IPS-15b (cell line): ENCODE results near the gene UBLCP1.
"Not testable (repeated sequence)": the region's sequence is repeated elsewhere in the genome, so short reads cannot be mapped to it uniquely, and the experiment has no call there.

Source experiments
- H3K27me3 ChIP-seq: one replicate; pipeline ENCODE4 v1.6.1; 2013; ENCODE audit warnings: low read length; ENCODE audit not compliant: control insufficient read depth, insufficient read depth
- H3K36me3 ChIP-seq: one replicate; pipeline ENCODE4 v1.6.1; 2013; ENCODE audit warnings: low read length; ENCODE audit not compliant: control insufficient read depth, insufficient read depth
- H3K4me1 ChIP-seq: one replicate; pipeline ENCODE4 v1.6.1; 2013; ENCODE audit warnings: mild to moderate bottlenecking, low read length; ENCODE audit not compliant: control insufficient read depth, insufficient read depth
- H3K4me3 ChIP-seq: one replicate; pipeline ENCODE4 v1.5.1; 2013; ENCODE audit warnings: low read depth, low read length
- H3K9ac ChIP-seq: one replicate; pipeline ENCODE4 v1.6.1; 2013; ENCODE audit warnings: low read depth, mild to moderate bottlenecking, low read length
- H3K9me3 ChIP-seq: one replicate; pipeline ENCODE4 v1.6.1; 2013; ENCODE audit warnings: mild to moderate bottlenecking, low read length; ENCODE audit not compliant: control insufficient read depth, insufficient read depth

The UBLCP1 gene

DNA sequence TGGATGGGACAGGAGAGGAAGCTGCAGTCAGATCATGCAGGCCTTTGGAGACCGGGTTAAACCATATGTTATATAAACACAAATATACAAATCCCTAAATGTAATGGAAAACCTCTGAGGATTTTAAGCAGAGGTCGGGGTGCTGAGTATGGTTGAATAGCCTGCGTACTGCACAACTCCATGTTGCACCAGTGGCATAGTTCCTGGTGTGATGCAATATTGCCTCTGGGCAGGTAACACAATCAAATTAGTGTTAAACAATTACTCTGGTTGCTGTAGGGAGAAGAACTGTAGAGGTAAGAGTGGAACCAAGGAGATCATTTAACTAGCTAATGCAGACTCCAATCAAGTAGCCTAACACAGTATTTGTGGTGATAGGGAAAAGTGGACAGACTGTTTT, 32.4 kb upstream of the UBLCP1 start:
- H3K4me1 ChIP-seq: peaks cover 3% of the 10 kb centered on the region
- no peak overlapping the region for H3K4me3 ChIP-seq
- H3K9ac ChIP-seq: no peak overlapping the region
- peaks cover 88% of the 10 kb centered on the region for H3K27me3 ChIP-seq
- H3K36me3 ChIP-seq: no peaks in the 10 kb centered on the region
- H3K9me3 ChIP-seq: no peaks in the 10 kb centered on the region

DNA sequence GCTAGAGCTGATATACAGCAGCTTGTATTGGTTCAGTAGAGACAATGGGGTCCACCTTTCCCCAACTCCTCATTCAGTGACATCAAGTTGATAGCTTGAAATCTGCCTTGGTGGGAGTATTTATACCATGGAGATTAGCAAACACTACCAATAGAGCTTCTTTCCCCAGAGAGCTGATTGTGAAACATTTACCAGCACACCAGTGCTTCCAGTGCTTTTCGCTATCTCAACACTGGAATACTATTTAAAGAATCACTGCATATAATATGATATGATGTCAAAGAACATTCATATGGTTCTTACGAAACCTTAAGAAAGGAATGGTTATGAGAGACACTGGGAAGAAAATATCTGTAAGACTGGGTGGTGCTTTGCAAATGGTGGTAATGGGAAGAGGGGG, 31.9 kb upstream of the UBLCP1 start:
- Histone ChIP-seq H3K9me3 (no peaks in the 10 kb centered on the region), H3K4me1 (peaks cover 3% of the 10 kb centered on the region), H3K36me3 (no peaks in the 10 kb centered on the region), H3K9ac (no peak overlapping the region), H3K27me3 (peaks cover 83% of the 10 kb centered on the region), H3K4me3 (no peak overlapping the region)

DNA sequence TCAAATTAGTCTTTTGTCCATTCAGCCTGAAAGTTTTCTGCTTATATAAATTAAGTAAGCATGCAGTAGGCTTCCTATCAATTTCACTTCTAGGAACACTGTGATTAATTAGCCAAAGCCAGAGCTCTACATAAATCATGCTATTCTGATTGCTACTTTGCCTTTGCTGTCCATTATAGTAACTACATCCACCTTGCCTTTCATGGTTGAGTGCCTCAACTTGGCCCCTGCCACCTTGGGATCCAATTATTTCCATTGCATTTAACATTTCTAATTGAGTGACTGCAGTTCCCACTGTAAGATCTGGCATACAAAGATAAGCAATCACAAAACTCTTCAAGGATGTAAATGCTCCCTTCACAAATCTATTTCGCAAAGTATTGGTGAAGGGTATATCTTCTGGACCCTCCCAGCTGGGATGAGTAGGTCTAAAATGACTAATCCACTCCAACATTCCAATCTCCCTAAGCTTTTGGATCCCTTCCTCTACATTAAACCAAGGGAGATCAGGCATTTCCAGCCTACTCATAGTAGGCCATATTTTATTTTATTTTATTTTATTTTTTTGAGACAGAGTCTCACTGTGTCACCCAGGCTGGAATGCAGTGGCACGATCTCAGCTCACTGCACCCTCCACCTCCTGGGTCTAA, 27.1 kb upstream of the UBLCP1 start:
- H3K4me1 ChIP-seq, H3K36me3 ChIP-seq, H3K9ac ChIP-seq, H3K9me3 ChIP-seq, H3K4me3 ChIP-seq: not testable (repeated sequence)
- H3K27me3 ChIP-seq: peaks cover 43% of the 10 kb centered on the region

- no peaks in the 10 kb centered on the region for H3K9me3 ChIP-seq
- no peaks in the 10 kb centered on the region for H3K36me3 ChIP-seq
- H3K9ac ChIP-seq: no peak overlapping the region
- H3K27me3 ChIP-seq: peaks cover 4% of the 10 kb centered on the region
- H3K4me1 ChIP-seq: no peaks in the 10 kb centered on the region
- H3K4me3 ChIP-seq: no peak overlapping the region
Observed at GRCh38 chr5:159240301-159240870, 22.7 kb upstream of the UBLCP1 start.

GRCh38 chr5:159241946-159242552, 21.0 kb upstream of the UBLCP1 start:
- no peaks in the 10 kb centered on the region for H3K9me3 ChIP-seq
- no peak overlapping the region for H3K9ac ChIP-seq
- no peak overlapping the region for H3K4me3 ChIP-seq
- no peaks in the 10 kb centered on the region for H3K36me3 ChIP-seq
- H3K27me3 ChIP-seq: peaks cover 4% of the 10 kb centered on the region
- no peaks in the 10 kb centered on the region for H3K4me1 ChIP-seq

DNA sequence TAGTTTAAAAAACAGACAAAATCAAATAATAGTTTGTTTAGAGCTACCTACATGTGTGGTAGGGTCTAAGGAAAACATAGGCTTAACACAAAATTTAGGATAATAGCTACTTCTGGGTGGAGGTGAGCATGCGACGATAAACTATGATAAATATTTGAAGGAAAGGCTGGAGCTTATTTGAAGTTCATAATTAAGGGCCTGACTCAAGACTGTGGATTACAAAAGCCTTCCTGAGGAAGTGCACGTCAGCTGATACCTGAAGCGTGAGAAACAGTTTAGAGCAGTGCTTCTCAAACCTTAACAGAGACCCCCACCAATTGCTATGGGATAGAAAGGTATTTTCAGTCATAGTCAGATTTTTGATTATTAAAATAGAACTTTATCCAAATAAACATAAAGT, 20.4 kb upstream of the UBLCP1 start:
- Histone ChIP-seq H3K36me3 (no peaks in the 10 kb centered on the region), H3K4me1 (no peaks in the 10 kb centered on the region), H3K9me3 (no peaks in the 10 kb centered on the region), H3K27me3 (peaks cover 4% of the 10 kb centered on the region), H3K9ac (no peak overlapping the region), H3K4me3 (no peak overlapping the region)

DNA sequence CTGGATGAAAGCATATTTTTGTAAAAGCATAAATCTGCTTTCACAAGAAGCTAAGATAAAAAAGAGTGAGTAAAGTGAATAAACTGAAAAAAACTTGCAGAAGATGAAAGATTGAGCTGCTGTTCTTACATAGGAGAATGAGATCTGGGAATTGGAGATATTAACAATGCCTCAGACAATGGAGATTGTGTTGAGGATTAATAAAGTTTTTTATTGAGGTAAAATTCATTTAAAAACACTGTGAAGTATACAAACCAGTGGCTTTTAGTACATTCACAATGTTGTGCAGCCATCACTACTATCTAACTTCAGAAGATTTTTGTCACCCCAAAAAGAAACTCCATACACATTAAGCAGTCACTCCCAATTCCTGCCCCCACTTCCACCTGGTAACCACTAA, 19.7 kb upstream of the UBLCP1 start:
- H3K4me3 ChIP-seq: no peak overlapping the region
- peaks cover 4% of the 10 kb centered on the region for H3K27me3 ChIP-seq
- H3K9me3 ChIP-seq: no peaks in the 10 kb centered on the region
- no peaks in the 10 kb centered on the region for H3K36me3 ChIP-seq
- no peaks in the 10 kb centered on the region for H3K4me1 ChIP-seq
- no peak overlapping the region for H3K9ac ChIP-seq

GRCh38 chr5:159244163-159244562, 18.9 kb upstream of the UBLCP1 start:
- Histone ChIP-seq H3K27me3 (peaks cover 4% of the 10 kb centered on the region), H3K9me3 (no peaks in the 10 kb centered on the region), H3K4me1 (no peaks in the 10 kb centered on the region), H3K9ac (no peak overlapping the region), H3K4me3 (no peak overlapping the region), H3K36me3 (no peaks in the 10 kb centered on the region)

GRCh38 chr5:159244890-159245289, 18.2 kb upstream of the UBLCP1 start:
- H3K36me3 ChIP-seq: no peaks in the 10 kb centered on the region
- H3K9ac ChIP-seq: no peak overlapping the region
- H3K9me3 ChIP-seq: no peaks in the 10 kb centered on the region
- H3K4me1 ChIP-seq: no peaks in the 10 kb centered on the region
- no peak overlapping the region for H3K4me3 ChIP-seq
- peaks cover 4% of the 10 kb centered on the region for H3K27me3 ChIP-seq

- Histone ChIP-seq H3K4me1 (no peaks in the 10 kb centered on the region), H3K27me3 (peaks cover 4% of the 10 kb centered on the region), H3K4me3 (no peak overlapping the region), H3K36me3 (no peaks in the 10 kb centered on the region), H3K9ac (no peak overlapping the region), H3K9me3 (no peaks in the 10 kb centered on the region)
Observed at GRCh38 chr5:159249158-159249557, 13.9 kb upstream of the UBLCP1 start.

DNA sequence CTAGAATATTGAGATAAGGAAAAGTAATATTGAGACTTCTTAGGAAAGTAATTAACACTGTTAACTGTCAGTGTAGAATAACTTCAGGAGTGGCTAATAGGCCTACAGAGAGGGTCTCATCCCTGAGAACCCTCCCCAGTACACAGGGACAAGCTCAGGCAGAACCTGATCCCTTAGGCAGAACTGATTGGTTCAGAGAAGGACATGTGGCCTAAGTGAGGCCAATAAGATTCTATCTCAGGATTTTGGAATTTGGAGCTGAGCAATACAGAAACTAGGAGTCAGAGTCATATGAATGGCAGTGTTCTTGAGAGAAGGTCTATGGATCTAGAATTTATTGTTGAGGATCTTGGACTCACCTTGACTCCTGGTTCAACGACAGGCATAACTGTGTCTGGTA, 10.9 kb upstream of the UBLCP1 start:
- Histone ChIP-seq H3K9me3 (no peaks in the 10 kb centered on the region), H3K4me1 (no peaks in the 10 kb centered on the region), H3K4me3 (no peak overlapping the region), H3K9ac (no peak overlapping the region), H3K36me3 (no peaks in the 10 kb centered on the region), H3K27me3 (peaks cover 12% of the 10 kb centered on the region)

DNA sequence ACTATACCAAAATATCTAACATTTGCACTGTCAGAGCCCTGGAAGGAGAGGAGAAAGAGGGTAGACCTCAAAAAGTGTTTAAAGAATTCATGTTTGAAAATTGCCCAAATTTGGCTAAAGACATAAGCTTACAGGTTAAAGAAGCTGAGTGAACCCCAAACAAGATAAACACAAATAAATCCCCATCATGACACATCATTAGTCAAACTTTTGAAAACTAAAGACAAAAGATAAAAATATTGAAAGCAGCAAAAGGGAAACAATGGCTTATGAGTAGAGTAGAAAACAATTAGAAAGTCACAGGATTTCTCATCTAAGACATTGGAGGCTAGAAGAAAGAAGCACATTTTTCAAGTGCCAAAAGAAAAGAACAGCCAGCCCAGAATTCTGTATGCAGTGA, 6.1 kb upstream of the UBLCP1 start:
- Histone ChIP-seq H3K27me3 (peaks cover 14% of the 10 kb centered on the region), H3K36me3 (no peaks in the 10 kb centered on the region), H3K9ac (no peak overlapping the region), H3K4me1 (no peaks in the 10 kb centered on the region), H3K4me3 (no peak overlapping the region), H3K9me3 (no peaks in the 10 kb centered on the region)
